NCI-H345 (cell line): ENCODE results near the gene PIK3CB.
A peak's percentile ranks its signal among the peaks of the same experiment; 100 is the strongest.
"Not testable (repeated sequence)": the region's sequence is repeated elsewhere in the genome, so short reads cannot be mapped to it uniquely, and the experiment has no call there.

ENCODE experiments used
- DNase-seq: peaks from one replicate; lab custom pipeline; 2025; lab: John Stamatoyannopoulos, UW

Gene PIK3CB

GRCh38 chr3:138803006-138803653 is 31.6 kb downstream of the PIK3CB start:
- DNase-seq, result no peak

- not testable (repeated sequence) for DNase-seq
Observed at GRCh38 chr3:138802223-138802622, 32.5 kb downstream of the PIK3CB start.

- DNase-seq, result no peak
Observed at GRCh38 chr3:138801792-138802191, 32.9 kb downstream of the PIK3CB start.

GRCh38 chr3:138800248-138800647 is 34.5 kb downstream of the PIK3CB start:
- no peak for DNase-seq

GRCh38 chr3:138799822-138800221 is 34.9 kb downstream of the PIK3CB start:
- DNase-seq, result no peak

GRCh38 chr3:138797508-138798038 is 37.2 kb downstream of the PIK3CB start:
- no peak for DNase-seq

GRCh38 chr3:138796761-138797160 is 38.0 kb downstream of the PIK3CB start:
- no peak for DNase-seq

GRCh38 chr3:138786788-138787271 is 47.9 kb downstream of the PIK3CB start:
- DNase-seq, result no peak

GRCh38 chr3:138785951-138786350 is 48.8 kb downstream of the PIK3CB start:
- DNase-seq, result no peak

GRCh38 chr3:138785362-138785857 is 49.3 kb downstream of the PIK3CB start:
- DNase-seq, result not testable (repeated sequence)

- no peak for DNase-seq
Observed at GRCh38 chr3:138782755-138783154, 52.0 kb downstream of the PIK3CB start.

- no peak for DNase-seq
Observed at GRCh38 chr3:138781012-138781470, 53.7 kb downstream of the PIK3CB start.

GRCh38 chr3:138778643-138779042 is 56.1 kb downstream of the PIK3CB start:
- DNase-seq, result no peak

GRCh38 chr3:138776961-138777360 is 57.8 kb downstream of the PIK3CB start:
- no peak for DNase-seq

GRCh38 chr3:138775254-138775595 is 59.5 kb downstream of the PIK3CB start:
- no peak for DNase-seq

- DNase-seq, result peak; percentile 89
Observed at GRCh38 chr3:138774529-138775253, 60.0 kb downstream of the PIK3CB start.

- DNase-seq, result no peak
Observed at GRCh38 chr3:138771585-138771984, 63.1 kb downstream of the PIK3CB start.

- no peak for DNase-seq
Observed at GRCh38 chr3:138769616-138770015, 65.1 kb downstream of the PIK3CB start.

- DNase-seq, result no peak
Observed at GRCh38 chr3:138768946-138769345, 65.8 kb downstream of the PIK3CB start.

GRCh38 chr3:138768125-138768524 is 66.6 kb downstream of the PIK3CB start:
- DNase-seq, result no peak

- no peak for DNase-seq
Observed at GRCh38 chr3:138767498-138768104, 67.1 kb downstream of the PIK3CB start.

GRCh38 chr3:138761002-138761401 is 73.7 kb downstream of the PIK3CB start:
- no peak for DNase-seq

- no peak for DNase-seq
Observed at GRCh38 chr3:138748190-138748589, 86.5 kb downstream of the PIK3CB start.
